NCI-H2196 (cell line): ENCODE measurements around the gene AHCYL2.
"Not testable (repeated sequence)": the region's sequence is repeated elsewhere in the genome, so short reads cannot be mapped to it uniquely, and the experiment has no call there.

ENCODE experiments used
- DNase-seq: peaks from one replicate; lab custom pipeline; 2025; ENCODE audit not compliant: unreplicated experiment; lab: John Stamatoyannopoulos, UW

Gene AHCYL2

DNA sequence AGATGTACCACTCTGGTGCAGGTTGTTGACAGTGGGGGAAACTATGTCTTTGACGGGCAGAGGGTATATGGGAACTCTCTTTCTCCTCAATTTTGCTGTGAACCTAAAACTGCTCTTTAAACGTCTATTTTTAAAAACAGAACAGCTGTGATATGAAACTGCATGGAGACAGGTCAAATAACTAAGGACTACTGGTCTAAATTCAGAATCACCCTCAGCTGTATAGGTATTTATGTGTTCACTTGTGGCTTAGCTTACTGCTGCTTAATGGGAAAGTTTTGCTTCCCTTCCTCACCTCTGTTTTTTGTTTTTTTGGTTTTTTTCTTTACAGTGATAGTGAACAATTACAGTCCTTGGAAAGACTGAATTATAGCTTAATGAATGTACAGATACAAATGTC lies 122.5 kb downstream of the AHCYL2 start:
- no peak for DNase-seq

GRCh38 chr7:129348023-129348740 lies 123.4 kb downstream of the AHCYL2 start:
- DNase-seq = no peak

DNA sequence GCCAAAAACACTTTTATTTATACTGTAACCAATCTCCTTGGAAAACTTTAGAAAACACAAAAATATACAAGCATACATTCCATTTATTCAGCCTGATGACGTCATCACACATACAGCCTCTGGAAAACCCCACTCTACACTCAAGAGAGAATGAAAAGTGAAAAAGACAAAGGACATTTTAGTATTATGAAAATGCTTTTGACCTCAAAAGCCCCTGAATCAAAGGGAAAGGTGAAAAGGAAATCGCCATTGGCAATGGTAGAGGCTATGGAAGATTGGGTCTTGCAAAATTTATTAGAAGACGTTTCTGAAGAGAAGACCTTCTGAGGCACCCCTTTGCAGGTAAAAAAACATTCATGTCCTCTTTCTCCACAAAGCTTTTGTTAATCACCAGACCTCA lies 126.5 kb downstream of the AHCYL2 start:
- DNase-seq = no peak

- not testable (repeated sequence) for DNase-seq
Observed at GRCh38 chr7:129353104-129353503, 128.3 kb downstream of the AHCYL2 start.

DNA sequence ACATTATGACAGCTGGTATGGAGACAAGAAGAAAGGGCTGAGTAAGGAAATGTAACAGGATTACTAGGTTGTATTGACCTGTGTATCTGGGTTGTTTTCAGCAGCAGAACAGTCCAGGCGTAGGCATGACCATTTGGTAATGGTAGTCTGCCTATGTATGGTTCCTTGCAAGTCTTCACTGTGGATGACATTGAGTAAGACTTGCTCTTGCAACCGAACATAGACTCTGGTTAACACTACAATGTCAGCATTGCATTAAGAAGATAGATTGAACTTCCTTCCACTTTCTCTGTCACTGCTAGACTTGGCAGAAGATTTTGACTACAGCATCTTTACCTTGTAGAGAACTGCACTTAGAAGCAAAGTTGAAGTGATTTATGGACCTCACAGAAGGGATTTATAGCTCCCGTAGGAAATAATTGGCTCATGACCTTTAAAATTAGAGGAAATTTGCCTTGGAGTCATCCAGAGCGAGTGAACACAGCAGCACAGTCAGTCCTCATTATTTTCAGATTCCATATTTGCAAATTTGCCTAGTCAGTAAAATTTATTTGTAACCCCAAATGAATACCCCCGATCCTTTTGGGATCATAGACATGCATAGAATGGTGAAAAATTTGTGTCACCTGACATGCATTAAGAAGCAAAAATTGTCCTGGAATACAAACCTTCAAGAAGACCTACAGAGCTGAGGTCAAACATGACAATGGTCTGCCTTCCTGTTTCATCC lies 129.8 kb downstream of the AHCYL2 start:
- no peak for DNase-seq

GRCh38 chr7:129356176-129356575 lies 131.3 kb downstream of the AHCYL2 start:
- no peak for DNase-seq

GRCh38 chr7:129359176-129359575 lies 134.3 kb downstream of the AHCYL2 start:
- DNase-seq = no peak

- DNase-seq = no peak
Observed at GRCh38 chr7:129359638-129360037, 134.8 kb downstream of the AHCYL2 start.

GRCh38 chr7:129361771-129362170 lies 136.9 kb downstream of the AHCYL2 start:
- DNase-seq = no peak

GRCh38 chr7:129362496-129362895 lies 137.7 kb downstream of the AHCYL2 start:
- DNase-seq = no peak

- DNase-seq = no peak
Observed at GRCh38 chr7:129367349-129367699, 142.5 kb downstream of the AHCYL2 start.

DNA sequence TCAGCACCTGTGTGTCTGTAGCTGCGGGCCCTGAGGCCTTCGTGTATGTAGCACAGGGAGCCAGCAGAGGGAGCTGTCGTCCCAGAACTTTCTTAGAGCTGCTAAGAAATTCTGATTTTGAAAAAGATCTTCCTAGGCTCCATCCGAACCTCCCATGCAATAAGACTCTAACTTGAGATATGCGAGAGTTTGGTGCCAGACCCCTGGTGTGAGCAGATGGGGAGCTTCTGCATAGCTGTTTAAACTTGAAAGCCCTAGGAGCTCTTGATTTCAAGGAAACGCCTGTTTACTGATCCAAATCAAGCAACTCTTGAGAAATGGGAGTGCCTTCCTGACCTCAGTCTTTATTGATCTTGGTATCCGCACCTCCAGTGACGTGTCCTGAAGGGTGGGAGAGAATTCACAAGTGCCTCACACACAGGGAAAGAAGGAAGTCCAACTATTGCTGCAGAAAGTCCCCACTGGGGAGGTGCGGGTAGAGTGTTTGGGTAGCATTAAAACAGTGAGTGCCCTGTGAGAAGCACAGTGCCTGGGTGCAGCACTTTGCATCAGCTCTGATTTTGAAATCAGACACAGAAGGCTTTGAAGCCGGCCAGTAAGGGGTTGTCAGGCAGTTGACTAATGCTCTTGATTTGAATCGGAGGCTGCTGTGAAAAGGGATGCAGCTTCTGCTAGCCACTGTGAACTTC lies 143.0 kb downstream of the AHCYL2 start:
- DNase-seq = peak; percentile 83

DNA sequence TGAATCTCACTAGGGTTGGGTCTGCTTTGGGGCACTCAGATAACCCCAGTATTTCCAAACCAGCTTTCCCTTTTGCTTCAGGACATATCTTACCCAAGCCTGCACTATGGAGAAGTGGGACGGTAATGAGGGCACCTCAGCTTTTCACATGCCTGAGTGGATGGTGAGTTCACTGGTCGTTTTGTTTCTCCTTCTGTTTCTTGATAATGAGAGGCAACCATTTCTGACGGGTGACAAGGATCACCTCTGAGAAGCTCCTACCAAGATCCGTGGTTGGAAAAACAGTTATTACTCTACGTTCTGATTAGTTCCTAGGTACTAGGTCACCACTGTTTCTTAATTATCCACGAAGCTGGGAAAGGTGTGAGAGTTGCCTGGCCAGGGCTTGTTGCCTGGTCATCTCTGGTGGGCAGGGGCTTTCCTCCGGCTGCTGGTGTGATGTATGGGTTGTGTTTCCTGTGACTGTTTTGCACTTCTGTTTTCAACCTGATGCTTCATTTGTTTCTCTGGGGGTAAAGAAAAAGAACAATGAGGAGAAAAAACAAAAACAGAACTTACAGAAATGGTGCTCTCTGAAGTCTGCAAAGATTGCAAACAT lies 143.7 kb downstream of the AHCYL2 start:
- DNase-seq = no peak

DNA sequence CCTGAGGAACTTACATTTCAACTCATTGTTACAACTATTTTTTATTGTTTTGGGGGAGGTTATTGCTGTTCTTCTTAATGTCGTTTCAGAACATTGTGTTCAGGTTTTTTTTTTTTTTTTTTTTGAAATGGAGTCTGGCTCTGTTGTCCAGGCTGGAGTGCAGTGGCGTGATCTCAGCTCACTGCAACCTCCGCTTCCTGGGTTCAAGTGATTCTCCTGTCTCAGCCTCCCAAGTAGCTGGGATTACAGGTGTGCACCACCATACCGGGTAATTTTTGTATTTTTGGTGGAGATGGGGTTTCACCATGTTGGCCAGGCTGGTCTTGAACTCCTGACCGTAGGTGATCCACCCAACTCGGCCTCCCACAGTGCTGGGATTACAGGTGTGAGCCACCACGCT lies 144.6 kb downstream of the AHCYL2 start:
- DNase-seq = not testable (repeated sequence)

DNA sequence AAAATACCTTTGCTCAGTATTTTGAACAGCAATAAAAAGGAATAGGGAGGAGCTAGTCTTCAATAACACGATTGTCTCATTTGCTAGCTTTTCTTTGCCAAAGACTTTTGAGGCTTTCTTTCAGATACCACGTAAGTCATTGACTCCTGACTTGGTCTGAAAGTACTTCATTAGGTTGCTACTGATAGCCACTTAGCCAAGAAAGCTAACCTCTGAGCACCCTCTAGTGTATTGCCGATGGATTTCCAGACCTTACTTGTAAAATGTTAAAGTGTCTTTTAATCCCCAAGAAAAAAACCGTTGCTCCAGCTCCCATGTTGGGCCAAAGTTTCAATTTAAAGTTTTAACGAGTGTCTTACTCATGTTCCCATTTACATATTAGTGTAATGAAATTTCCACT lies 146.0 kb downstream of the AHCYL2 start:
- DNase-seq = no peak

DNA sequence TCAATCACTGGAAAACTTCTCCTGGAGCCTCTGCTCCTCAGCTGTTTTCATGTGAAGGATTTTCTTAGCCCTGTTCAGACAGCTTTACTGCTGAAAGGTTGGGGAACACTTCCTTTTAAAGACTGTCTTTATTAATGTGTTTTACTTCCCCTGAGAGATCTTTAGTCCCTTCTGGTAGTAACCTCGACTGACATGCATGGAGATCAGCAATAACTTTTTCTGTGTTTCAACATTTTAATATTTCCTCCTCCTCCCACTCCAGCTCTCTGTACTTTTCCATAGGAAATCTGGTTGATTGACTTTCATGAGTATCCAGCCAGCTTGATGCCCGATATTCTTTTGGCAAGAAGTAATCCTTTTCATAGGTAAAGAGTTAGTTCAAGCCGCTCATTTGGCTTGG lies 146.7 kb downstream of the AHCYL2 start:
- DNase-seq = no peak

GRCh38 chr7:129373651-129374428 lies 149.0 kb downstream of the AHCYL2 start:
- no peak for DNase-seq

DNA sequence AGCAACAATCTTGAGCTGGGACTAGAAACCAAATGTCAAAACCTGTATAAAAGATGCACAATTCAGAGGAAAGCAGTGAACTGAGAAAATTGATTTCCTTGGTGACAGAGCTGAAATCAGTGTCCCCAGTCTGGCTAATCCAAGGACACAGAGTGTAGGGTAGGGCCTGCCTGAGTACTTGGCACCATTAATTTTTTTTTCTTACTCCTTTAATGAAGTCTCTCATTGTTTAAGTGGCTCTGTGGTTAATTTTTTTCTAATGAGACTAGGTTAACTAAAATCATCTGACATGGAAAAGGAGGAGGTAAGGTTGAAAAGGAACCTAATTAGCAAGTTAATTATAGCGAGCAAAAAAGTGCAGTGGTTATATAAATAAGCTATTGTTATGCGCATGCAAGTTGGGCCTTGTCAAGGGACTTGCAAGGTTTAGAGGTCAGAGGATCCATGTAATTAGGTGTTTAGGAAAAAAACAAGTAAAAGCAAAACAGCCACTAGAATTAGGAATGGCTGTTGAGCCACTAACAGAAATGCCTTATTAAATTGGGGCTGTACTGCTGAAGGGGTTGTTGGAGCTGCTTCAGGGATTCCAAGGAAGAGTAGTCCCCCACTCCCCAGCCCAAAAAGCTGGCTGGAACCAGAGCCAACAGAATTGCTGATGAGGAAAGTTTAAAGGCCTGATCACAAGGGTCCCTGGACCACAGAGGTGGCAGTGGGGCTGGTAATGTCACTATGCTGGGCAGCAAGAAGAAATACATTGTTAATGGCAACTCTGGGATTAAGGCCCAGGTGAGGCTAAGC lies 150.5 kb downstream of the AHCYL2 start:
- DNase-seq = no peak

DNA sequence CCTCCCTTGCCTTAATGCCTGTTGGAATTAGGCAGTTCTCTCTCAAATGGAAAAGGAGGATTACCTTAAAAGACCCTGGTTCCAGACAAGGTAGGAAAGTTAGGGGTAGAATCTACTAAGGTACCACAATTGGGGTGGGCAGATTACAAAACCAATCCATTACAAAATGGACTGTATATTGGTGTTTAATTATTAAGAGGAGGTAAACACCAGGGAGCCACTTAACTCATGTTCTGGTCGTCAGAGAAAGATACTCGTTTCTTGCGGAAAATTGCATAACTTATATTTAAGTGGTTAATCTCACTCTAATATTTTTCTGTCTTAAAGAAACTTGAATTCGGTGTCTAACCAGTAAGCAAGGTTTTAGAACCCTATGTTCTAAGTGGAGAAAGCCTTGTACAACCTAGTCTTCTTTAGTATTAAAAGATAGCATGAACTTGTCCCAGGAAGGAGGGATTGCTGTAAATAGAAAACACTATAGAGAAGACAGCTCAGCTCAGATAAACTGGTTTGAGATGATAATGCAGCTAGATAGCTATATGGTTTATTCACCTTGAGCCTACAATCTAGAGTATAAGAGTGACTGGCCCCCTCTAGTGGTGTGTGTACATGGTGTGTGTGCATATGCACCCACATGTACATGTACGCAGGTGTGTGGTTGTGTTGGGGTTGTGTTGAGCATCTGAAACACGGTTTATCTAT lies 151.4 kb downstream of the AHCYL2 start:
- peak; percentile 18 for DNase-seq
